ENCODE measurements around the gene COG5. TPM values are rescaled to one million over a fixed set of nuclear protein-coding genes. Genes with fewer than 3 reads are reported as not detected.

COG5 gene
- total RNA-seq, 1 donor from 2014 or later: 55.8 TPM

- DNase-seq (ENCODE audit: missing footprints): no peak
- intact Hi-C loops (cut with DNase I): no loop called here
- ATAC-seq: no peak
These were observed 131.5 kb downstream of the COG5 start for GRCh38 chr7:107432261-107432660.

DNA sequence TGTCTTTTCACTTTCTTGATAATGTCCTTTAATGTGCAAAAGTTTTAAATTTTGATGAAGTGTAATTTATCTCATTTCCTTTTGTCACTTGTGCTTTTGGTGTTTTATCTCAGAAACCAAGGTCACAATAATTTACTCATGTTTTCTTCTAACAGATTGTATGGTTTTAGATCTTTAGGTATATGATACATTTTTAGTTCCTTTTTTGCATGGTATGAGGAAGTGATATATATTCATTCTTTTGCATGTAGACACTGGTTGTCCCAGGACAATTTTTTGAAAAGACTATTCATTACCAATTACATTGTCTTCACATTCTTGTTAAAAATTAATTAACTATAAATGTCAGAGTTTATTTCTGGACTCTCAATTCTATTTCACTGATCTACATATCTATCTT lies 133.7 kb downstream of the COG5 start:
- intact Hi-C loops (cut with DNase I): no loop called here
- ATAC-seq (no peak), DNase-seq (ENCODE audit: missing footprints) (no peak)

DNA sequence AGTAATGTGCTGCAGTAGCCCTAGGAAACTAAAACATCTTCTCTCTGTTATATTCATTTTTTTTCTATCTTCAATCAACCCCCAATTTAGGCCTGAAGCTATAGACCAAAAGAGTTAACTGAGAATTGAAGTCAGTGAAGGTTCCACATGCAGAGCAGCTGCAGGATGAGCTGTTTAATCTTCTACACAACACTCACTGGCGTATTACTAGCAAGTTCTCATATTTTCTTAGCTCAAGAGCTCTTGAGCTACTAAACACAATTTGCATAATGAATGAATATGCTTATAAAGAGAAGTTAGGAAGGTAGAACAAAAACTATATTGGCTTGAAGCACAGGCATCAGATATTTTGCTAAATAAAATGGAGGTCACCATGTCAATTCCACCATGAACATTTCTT lies 135.1 kb downstream of the COG5 start:
- intact Hi-C loops (cut with DNase I): no loop called here
- DNase-seq (ENCODE audit: missing footprints) (no peak), ATAC-seq (no peak)

GRCh38 chr7:107427462-107427861 lies 136.3 kb downstream of the COG5 start:
- ATAC-seq (peak; percentile 44), DNase-seq (ENCODE audit: missing footprints) (no peak)
- intact Hi-C loops (cut with DNase I): no loop called here

DNA sequence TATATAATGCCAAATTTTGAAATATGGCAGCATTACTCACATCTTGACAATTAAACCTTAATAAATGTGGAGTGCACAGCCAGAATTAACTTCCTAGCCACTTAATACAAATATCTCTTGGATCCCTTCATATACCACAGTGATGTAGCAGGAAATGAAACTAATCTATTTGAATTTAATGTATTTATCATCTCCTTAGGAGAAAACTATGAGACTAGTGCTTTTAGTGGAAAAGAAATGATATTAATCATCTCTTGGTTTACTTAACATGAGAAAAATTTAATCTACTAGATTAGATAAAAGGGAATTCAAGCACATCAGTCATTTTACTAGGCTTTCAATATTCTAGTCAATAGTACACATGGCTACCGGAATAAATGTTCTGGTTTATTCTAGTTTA lies 149.5 kb downstream of the COG5 start:
- intact Hi-C loops (cut with DNase I): no loop called here

GRCh38 chr7:107408349-107408748 lies 155.4 kb downstream of the COG5 start:
- ATAC-seq: no peak
- intact Hi-C loops (cut with DNase I): no loop called here

More for the DNA sequence above, 149.5 kb downstream of the COG5 start:
- ATAC-seq (no peak), DNase-seq (ENCODE audit: missing footprints) (no peak)

GRCh38 chr7:107405559-107405958 lies 158.2 kb downstream of the COG5 start:
- intact Hi-C loops (cut with DNase I): no loop called here
- ATAC-seq: no peak
- DNase-seq (ENCODE audit: missing footprints): no peak

More at GRCh38 chr7:107408349-107408748, 155.4 kb downstream of the COG5 start:
- DNase-seq (ENCODE audit: missing footprints): no peak

GRCh38 chr7:107404740-107405537 lies 158.8 kb downstream of the COG5 start:
- no peak for DNase-seq (ENCODE audit: missing footprints)
- ATAC-seq: no peak
- intact Hi-C loops (cut with DNase I): no loop called here

DNA sequence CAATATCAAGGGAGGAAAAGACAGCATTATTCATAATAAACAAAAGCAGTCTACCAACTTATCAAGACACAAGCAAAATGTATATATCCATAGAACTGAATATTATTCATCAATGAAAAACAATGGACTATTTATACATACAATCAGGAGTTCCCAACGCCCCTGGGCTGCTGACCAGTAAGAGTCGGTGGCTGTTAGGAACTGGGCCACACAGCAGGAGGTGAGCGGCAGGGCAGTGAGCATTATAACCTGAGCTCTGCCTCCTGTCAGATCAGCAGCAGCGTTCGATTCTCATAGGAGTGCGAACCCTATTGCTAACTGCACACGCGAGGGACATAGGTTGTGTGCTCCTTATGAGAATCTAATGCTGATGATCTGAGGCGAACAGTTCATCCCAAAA lies 165.6 kb downstream of the COG5 start:
- ATAC-seq: no peak
- intact Hi-C loops (cut with DNase I): no loop called here
- no peak for DNase-seq (ENCODE audit: missing footprints)

DNA sequence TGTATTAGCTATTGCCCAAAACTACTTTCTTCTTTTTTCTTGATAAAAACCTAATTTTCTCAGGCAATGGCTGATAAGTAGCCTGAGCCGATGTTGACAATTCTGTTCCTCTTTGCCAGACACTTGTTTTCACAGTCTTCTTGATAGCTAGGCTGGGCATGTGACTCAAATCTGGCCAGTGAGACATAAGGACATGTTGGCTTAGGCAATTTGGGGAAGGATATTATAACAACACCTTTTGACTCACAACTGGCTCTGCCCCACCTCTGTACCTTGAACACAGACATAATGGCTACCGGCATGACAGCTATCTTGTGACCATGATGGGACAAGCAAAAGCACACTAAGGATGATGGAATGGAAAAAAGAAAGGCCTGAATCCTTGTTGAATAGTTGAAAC lies 166.7 kb downstream of the COG5 start:
- ATAC-seq (no peak), DNase-seq (ENCODE audit: missing footprints) (no peak)
- intact Hi-C loops (cut with DNase I): no loop called here

GRCh38 chr7:107396081-107396480 lies 167.6 kb downstream of the COG5 start:
- no peak for DNase-seq (ENCODE audit: missing footprints)
- intact Hi-C loops (cut with DNase I): no loop called here
- ATAC-seq: no peak

DNA sequence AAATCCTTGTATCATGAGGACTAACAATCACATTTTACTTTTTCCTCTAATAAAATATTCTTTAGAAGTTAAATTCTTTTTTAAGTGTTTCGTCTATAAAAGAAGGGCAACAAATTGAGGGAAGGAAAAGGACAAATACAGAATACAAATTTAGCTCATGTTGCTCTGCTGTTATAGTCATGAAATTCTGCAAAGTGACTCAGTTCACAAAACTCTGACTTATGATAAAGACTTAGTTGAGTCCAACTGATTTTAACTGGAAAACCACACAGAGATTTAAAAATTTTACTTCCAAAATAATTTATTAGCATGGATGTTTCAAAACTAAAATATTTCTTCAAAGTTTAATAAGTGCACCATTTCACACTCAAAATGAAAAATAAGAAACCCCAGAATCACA lies 168.9 kb downstream of the COG5 start:
- ATAC-seq (no peak), DNase-seq (ENCODE audit: missing footprints) (no peak)
- intact Hi-C loops (cut with DNase I): no loop called here

DNA sequence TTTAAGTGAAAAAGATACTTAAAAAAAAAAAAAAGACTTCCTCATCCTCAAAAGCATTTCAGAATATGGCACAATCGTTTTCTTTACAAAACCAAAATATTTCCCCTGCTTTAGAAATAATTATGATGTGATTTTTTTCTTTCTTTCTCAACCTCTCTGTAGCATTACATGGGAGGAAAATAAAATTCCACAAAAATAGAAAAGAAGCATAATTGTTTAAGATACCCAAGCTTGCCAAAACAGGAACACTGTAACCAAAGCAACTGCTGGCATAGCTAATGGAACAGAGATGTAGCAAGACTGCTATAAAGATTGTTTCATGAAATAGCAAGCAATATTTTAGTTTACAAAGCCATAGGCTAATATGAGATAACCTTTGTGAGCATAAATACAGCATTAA lies 169.4 kb downstream of the COG5 start:
- ATAC-seq: no peak
- no peak for DNase-seq (ENCODE audit: missing footprints)
- intact Hi-C loops (cut with DNase I): no loop called here

- DNase-seq (ENCODE audit: missing footprints): no peak
- intact Hi-C loops (cut with DNase I): no loop called here
These were observed 170.9 kb downstream of the COG5 start for GRCh38 chr7:107392830-107393229.

DNA sequence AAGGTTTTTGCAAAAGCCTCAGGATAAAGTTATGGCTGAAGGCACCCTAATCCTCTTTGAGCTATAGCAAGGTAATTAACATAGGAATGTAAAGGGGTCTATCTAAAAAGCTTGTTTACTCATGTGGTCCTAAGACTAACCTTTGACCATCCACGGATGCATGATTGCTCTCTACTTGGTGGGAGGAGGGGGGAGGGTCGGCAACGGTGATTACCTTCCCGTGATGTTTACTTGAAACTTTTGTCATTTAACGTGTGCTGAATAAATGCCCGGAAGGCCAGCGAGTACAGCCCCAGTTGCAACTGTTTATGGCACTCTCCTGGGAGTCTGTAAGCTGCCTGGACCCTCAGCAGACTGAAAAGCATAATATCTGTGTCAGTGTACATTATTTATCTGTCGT lies 172.8 kb downstream of the COG5 start:
- intact Hi-C loops (cut with DNase I): no loop called here
- no peak for ATAC-seq
- no peak for DNase-seq (ENCODE audit: missing footprints)

More at GRCh38 chr7:107392830-107393229, 170.9 kb downstream of the COG5 start:
- no peak for ATAC-seq

DNA sequence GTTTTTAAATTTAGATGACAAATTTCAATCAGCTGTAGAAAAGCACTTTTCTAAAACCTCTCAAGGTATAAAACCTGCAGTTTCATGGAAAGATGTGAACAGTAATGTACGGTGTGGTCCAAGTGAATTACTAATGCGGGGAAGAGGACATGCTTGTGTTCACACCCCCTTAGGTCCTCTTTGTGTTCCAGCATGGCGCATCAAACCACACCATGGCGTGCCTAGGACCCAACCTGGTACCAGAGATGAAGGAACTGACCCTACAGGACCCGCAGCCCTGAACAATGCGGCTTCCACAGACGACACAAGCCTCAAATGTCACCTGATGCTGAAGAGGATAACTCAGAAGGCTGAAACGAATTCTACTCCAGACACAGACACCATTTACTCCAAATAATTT lies 175.1 kb downstream of the COG5 start:
- ATAC-seq: no peak
- no peak for DNase-seq (ENCODE audit: missing footprints)
- intact Hi-C loops (cut with DNase I): no loop called here

DNA sequence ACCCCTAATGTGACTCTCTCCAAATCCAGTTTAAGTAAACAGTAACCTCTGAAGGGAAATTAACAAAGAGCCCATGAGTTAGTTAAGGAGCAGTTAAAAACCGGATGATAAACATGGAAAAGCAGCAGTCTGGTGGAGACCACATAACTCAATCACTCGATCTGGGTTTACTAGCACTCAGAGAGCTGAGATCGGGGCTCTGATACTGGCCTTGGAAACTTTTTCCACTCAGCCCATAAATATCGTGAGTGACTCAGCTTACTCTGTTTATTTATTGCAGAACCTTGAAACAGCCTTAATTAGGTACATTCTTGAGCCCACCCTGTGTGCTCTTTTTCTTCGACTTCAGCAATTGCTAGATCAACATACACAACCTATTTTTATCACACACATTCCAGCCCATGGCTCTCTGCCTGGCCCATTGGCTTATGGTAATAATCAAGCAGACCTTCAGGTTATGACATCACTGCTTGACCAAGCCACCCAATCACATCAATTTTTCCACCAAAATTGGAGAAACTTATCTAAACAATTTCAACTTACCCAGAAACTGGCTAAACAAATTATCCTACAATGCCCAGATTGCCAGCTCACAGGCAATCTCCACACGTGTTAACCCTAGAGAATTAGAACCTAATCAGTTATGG lies 176.0 kb downstream of the COG5 start:
- no peak for ATAC-seq
- intact Hi-C loops (cut with DNase I): no loop called here
- no peak for DNase-seq (ENCODE audit: missing footprints)

GRCh38 chr7:107387128-107387527 lies 176.6 kb downstream of the COG5 start:
- DNase-seq (ENCODE audit: missing footprints) (peak; percentile 75), ATAC-seq (peak; percentile 78)

GRCh38 chr7:107386548-107387102 lies 177.1 kb downstream of the COG5 start:
- intact Hi-C loops (cut with DNase I): no loop called here
- DNase-seq (ENCODE audit: missing footprints) (no peak), ATAC-seq (no peak)

More at GRCh38 chr7:107387128-107387527, 176.6 kb downstream of the COG5 start:
- intact Hi-C loops (cut with DNase I): no loop called here

- intact Hi-C loops (cut with DNase I): no loop called here
- no peak for ATAC-seq
- no peak for DNase-seq (ENCODE audit: missing footprints)
These were observed 179.7 kb downstream of the COG5 start for GRCh38 chr7:107384025-107384424.
